WTC11 (cell line): ENCODE data around the gene AQP9.

Experiments
- ATF1 ChIP-seq: sonication (generic); formaldehyde crosslinking; IDR thresholded peaks from 2 replicates; pipeline ENCODE4 v1.8.1; 2023; ENCODE audit warnings: mild to moderate bottlenecking, moderate library complexity, missing genetic modification reagents
- TP53 ChIP-seq: sonication (generic); formaldehyde crosslinking; IDR thresholded peaks from 2 replicates; pipeline ENCODE4 v1.8.1; 2023; ENCODE audit warnings: mild to moderate bottlenecking, missing genetic modification reagents
- ZNF121 ChIP-seq: sonication (generic); formaldehyde crosslinking; IDR thresholded peaks from 2 replicates; pipeline ENCODE4 v1.8.0; 2023; ENCODE audit warnings: missing genetic modification reagents

GRCh38 chr15:58110999-58111717 is 27.0 kb upstream of the AQP9 start:
- TF ChIP-seq ZNF121 (no peak), TP53 (no peak), ATF1 (CRISPR knock-in tag) (no peak)
